Activated CD8-positive, alpha-beta T cell treated with anti-CD3 and anti-CD28 coated beads for 36 hours (primary cell): ENCODE measurements around the gene TRIM3. TPM values are rescaled to one million over a fixed set of nuclear protein-coding genes. Genes with fewer than 3 reads are reported as not detected.

Experiments used
- ATAC-seq: fragments of 200-7000 bp; cut with Tn5 transposase; one replicate; pipeline ENCODE4 v1.10.0; 2021; ENCODE audit warnings: mild to moderate bottlenecking, moderate library complexity
- CTCF ChIA-PET: fragments of 350-600 bp; sonication (Branson Sonifier 250); formaldehyde crosslinking; loops from one replicate; lab custom pipeline; 2021; ENCODE audit warnings: antibody characterized with exemption; lab: Charles Lee
- POLR2A ChIA-PET: fragments of 350-600 bp; sonication (Branson Sonifier 250); formaldehyde crosslinking; loops from one replicate; lab custom pipeline; 2021; ENCODE audit warnings: antibody characterized with exemption; lab: Charles Lee
- DNase-seq: peaks from one replicate; pipeline ENCODE4 v3.0.0-alpha.2; 2020
- H3K27ac Mint-ChIP-seq: one replicate; pipeline ENCODE4 v1.8.0; 2021; ENCODE audit warnings: mild to moderate bottlenecking, mixed read lengths
- H3K27me3 Mint-ChIP-seq: one replicate; pipeline ENCODE4 v1.8.0; 2021; ENCODE audit warnings: mixed read lengths
- H3K36me3 Mint-ChIP-seq: one replicate; pipeline ENCODE4 v1.8.0; 2021; ENCODE audit warnings: low read depth, mixed read lengths
- H3K4me1 Mint-ChIP-seq: one replicate; pipeline ENCODE4 v1.8.0; 2021; ENCODE audit warnings: low read depth, mixed read lengths
- H3K4me3 Mint-ChIP-seq: one replicate; pipeline ENCODE4 v1.8.0; 2021; ENCODE audit warnings: mild to moderate bottlenecking, moderate library complexity, mixed read lengths
- H3K9me3 Mint-ChIP-seq: one replicate; pipeline ENCODE4 v1.8.0; 2021; ENCODE audit warnings: mixed read lengths
- CTCF ChIP-seq: fragments of 200-600 bp; IDR thresholded peaks from one replicate; pipeline ENCODE4 v1.8.0; 2022; ENCODE audit warnings: antibody characterized with exemption, mild to moderate bottlenecking
- intact Hi-C: fragments of 100-400 bp; cut with micrococcal nuclease; formaldehyde crosslinking; loops from one replicate; pipeline ENCODE4 v1.10.0; 2022
- total RNA-seq, 2 experiments: library from RNA; stranded (reverse); gene quantifications; one replicate each; pipeline ENCODE4 v1.2.3, GENCODE V29; 2021

Gene TRIM3
- total RNA-seq, 2 experiments from 2014 or later, result 4.4 to 5.5 TPM

- Mint-ChIP-seq H3K36me3 (peaks cover 24% of the 10 kb centered on the region), H3K27me3 (no peaks in the 10 kb centered on the region), H3K27ac (peak overlapping the region; percentile 96), H3K4me1 (peaks cover 35% of the 10 kb centered on the region), H3K4me3 (peak overlapping the region; percentile 87), H3K9me3 (no peaks in the 10 kb centered on the region)
- intact Hi-C loops, result no loop called here
- ChIA-PET POLR2A (interaction anchor here (0.8 to 4.5 kb wide), 14 partner anchors 8 to 264 kb away, joined by 3 to 25 read pairs (median 5); partner anchors contain the start of genes DNHD1, SMPD1 and TRIM3), CTCF (interaction anchor here (0.9 to 2.4 kb wide), 13 partner anchors 8 to 256 kb away, joined by 3 to 32 read pairs (median 4); partner anchors contain the start of genes MRPL17, SMPD1, TAF10 and TRIM3)
- no peak for DNase-seq
- TF ChIP-seq CTCF, result no peak
- ATAC-seq, result no peak
Observed at GRCh38 chr11:6482441-6482840, 8.7 kb upstream of the TRIM3 start.

- no peak for TF ChIP-seq CTCF
- intact Hi-C loops, result no loop called here
- H3K4me3 Mint-ChIP-seq, result peak overlapping the region; percentile 87
- peak overlapping the region; percentile 96 for H3K27ac Mint-ChIP-seq
- CTCF ChIA-PET, result interaction anchor here (0.9 to 2.4 kb wide), 16 partner anchors 9 to 257 kb away, joined by 3 to 32 read pairs (median 4); partner anchors contain the start of genes MRPL17, SMPD1, TAF10 and TRIM3
- H3K27me3 Mint-ChIP-seq, result no peaks in the 10 kb centered on the region
- peaks cover 34% of the 10 kb centered on the region for H3K4me1 Mint-ChIP-seq
- H3K36me3 Mint-ChIP-seq, result peaks cover 26% of the 10 kb centered on the region
- peak; percentile 15 for DNase-seq
- H3K9me3 Mint-ChIP-seq, result no peaks in the 10 kb centered on the region
- ATAC-seq, result no peak
- POLR2A ChIA-PET, result interaction anchor here (0.5 to 4.5 kb wide), 19 partner anchors 12 to 265 kb away, joined by 3 to 25 read pairs (median 5); partner anchors contain the start of genes CAVIN3, DNHD1 and SMPD1
Observed at GRCh38 chr11:6481924-6482275, 8.2 kb upstream of the TRIM3 start.

- ChIA-PET POLR2A (interaction anchor here (0.5 to 4.5 kb wide), 19 partner anchors 13 to 266 kb away, joined by 3 to 25 read pairs (median 5); partner anchors contain the start of genes CAVIN3, DNHD1 and SMPD1), CTCF (interaction anchor here (0.9 to 2.4 kb wide), 13 partner anchors 9 to 257 kb away, joined by 3 to 32 read pairs (median 4); partner anchors contain the start of genes MRPL17, SMPD1 and TAF10)
- Mint-ChIP-seq H3K36me3 (peaks cover 27% of the 10 kb centered on the region), H3K27me3 (no peaks in the 10 kb centered on the region), H3K9me3 (no peaks in the 10 kb centered on the region), H3K4me3 (peak within 1 kb of the TSS; percentile 87), H3K27ac (peak within 1 kb of the TSS; percentile 96), H3K4me1 (peaks cover 34% of the 10 kb centered on the region)
- intact Hi-C loops, result no loop called here
- TF ChIP-seq CTCF, result no peak
- ATAC-seq (peak; percentile 98), DNase-seq (peak; percentile 99)
Observed at GRCh38 chr11:6481012-6481923, 7.5 kb upstream of the TRIM3 start, which contains the start of the genes ARFIP2 and TIMM10B. Gene ARFIP2 (minus strand): TSS chr11:6481331. CDS start chr11:6480421, 910 bp downstream. Gene TIMM10B (plus strand): TSS chr11:6481501. CDS start chr11:6481517, 16 bp downstream.

GRCh38 chr11:6480299-6480914, 6.7 kb upstream of the TRIM3 start:
- POLR2A ChIA-PET, result no interaction called here
- peaks cover 27% of the 10 kb centered on the region for H3K36me3 Mint-ChIP-seq
- no peaks in the 10 kb centered on the region for H3K27me3 Mint-ChIP-seq
- intact Hi-C loops, result no loop called here
- H3K4me1 Mint-ChIP-seq, result peaks cover 34% of the 10 kb centered on the region
- H3K27ac Mint-ChIP-seq, result peak overlapping the region; percentile 96
- H3K4me3 Mint-ChIP-seq, result peak overlapping the region; percentile 87
- TF ChIP-seq CTCF, result no peak
- ATAC-seq (no peak), DNase-seq (no peak)
- H3K9me3 Mint-ChIP-seq, result no peaks in the 10 kb centered on the region
- CTCF ChIA-PET, result no interaction called here
